Activated naive CD8-positive, alpha-beta T cell treated with anti-CD3 and anti-CD28 coated beads, Interleukin-2, amount 50 U/mL, for 24 hours (primary cell): ENCODE data around the gene ZBTB17.
A peak's percentile ranks its signal among the peaks of the same experiment; 100 is the strongest.

ENCODE experiments used
- ATAC-seq: fragments of 150-1000 bp; cut with Tn5 transposase; one replicate; pipeline ENCODE4 v1.10.0; 2021
- DNase-seq: peaks from one replicate; pipeline ENCODE4 v3.0.0; 2021
- H3K27ac Mint-ChIP-seq: one replicate; pipeline ENCODE4 v1.8.0; 2021; ENCODE audit warnings: mild to moderate bottlenecking, mixed read lengths
- H3K27me3 Mint-ChIP-seq: one replicate; pipeline ENCODE4 v1.8.0; 2021; ENCODE audit warnings: mixed read lengths
- H3K36me3 Mint-ChIP-seq: one replicate; pipeline ENCODE4 v1.8.0; 2021; ENCODE audit warnings: low read depth, mixed read lengths
- H3K4me1 Mint-ChIP-seq: one replicate; pipeline ENCODE4 v1.8.0; 2021; ENCODE audit warnings: mixed read lengths
- H3K4me3 Mint-ChIP-seq: one replicate; pipeline ENCODE4 v1.8.0; 2021; ENCODE audit warnings: mild to moderate bottlenecking, moderate library complexity, mixed read lengths
- H3K9me3 Mint-ChIP-seq: one replicate; pipeline ENCODE4 v1.8.0; 2021; ENCODE audit warnings: mixed read lengths

ZBTB17 gene

DNA sequence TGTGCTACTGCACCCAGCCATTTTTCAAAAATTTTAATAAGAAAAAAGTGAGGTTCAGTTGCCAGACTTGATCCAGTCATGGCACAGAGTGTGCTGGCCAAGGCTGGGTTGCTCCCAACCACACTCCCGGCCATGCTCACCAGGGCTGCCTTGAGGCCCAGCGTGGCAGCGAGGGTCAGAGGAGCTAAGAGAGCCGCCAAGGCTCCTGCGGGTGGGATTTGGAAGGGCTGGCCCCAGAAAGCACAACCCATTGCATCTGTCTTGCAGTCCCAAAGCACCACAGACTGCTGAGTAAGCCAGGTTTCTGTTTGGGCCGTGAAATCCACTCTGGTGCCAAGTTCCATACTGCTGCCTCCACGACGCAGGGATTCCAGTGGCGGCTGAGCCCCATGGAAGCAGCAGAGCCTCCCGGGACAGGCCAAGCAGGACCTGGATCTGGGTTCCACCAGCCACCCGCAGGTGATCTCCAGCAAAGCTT lies 22.6 kb downstream of the ZBTB17 start:
- Mint-ChIP-seq H3K36me3 (peaks cover 39% of the 10 kb centered on the region), H3K27me3 (no peaks in the 10 kb centered on the region), H3K27ac (peak overlapping the region; percentile 79), H3K4me1 (peaks cover 96% of the 10 kb centered on the region), H3K4me3 (peak overlapping the region; percentile 29), H3K9me3 (no peaks in the 10 kb centered on the region)
- DNase-seq (no peak), ATAC-seq (no peak)

DNA sequence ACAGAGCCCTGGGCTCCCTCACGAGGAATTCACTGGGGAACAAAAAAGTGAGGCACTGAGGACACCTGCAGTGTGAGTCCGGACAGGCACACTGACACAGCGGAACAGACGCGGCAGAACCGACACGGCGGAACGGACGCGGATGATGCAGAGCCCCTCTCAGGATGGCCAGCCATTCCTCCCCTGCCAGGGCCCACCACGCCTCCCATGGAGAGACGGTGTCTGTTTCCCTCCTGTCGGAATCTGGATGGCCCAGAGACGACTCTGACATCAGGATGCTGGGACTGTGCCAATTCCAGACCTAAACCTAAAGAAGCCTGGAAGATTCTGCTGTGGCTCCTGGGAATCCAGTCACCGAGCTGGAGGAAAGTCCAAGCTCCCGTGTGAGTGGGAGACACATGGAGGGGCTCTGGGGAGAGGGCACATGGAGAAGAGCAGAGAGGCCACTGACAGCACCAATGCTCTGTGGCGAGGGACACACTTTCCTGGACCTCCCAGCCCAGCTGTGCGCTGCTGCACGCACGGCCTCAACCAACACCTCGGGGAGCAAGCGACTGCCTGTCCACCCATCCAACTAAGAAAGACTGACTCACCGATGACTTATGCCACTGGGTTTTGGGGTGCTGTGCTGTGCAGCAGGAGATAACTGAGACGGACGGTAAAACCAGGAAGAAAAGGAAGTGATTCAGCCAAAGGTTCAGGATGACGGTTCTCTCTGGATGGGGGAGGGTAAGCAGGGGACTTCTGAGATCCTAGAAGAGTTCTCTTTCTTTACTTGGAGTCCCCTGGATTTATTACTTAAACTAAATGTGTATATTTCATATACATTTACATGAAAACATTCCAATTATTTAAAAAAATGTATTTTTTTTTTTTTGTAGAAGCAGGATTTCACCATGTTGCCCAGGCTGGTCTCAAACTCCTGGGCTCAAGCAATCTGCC lies 23.3 kb downstream of the ZBTB17 start:
- Mint-ChIP-seq H3K27me3 (no peaks in the 10 kb centered on the region), H3K4me1 (peaks cover 96% of the 10 kb centered on the region), H3K9me3 (no peaks in the 10 kb centered on the region), H3K27ac (peak overlapping the region; percentile 100), H3K36me3 (peaks cover 43% of the 10 kb centered on the region), H3K4me3 (peak overlapping the region; percentile 78)
- DNase-seq, result peak; percentile 61
- ATAC-seq, result peak; percentile 8

DNA sequence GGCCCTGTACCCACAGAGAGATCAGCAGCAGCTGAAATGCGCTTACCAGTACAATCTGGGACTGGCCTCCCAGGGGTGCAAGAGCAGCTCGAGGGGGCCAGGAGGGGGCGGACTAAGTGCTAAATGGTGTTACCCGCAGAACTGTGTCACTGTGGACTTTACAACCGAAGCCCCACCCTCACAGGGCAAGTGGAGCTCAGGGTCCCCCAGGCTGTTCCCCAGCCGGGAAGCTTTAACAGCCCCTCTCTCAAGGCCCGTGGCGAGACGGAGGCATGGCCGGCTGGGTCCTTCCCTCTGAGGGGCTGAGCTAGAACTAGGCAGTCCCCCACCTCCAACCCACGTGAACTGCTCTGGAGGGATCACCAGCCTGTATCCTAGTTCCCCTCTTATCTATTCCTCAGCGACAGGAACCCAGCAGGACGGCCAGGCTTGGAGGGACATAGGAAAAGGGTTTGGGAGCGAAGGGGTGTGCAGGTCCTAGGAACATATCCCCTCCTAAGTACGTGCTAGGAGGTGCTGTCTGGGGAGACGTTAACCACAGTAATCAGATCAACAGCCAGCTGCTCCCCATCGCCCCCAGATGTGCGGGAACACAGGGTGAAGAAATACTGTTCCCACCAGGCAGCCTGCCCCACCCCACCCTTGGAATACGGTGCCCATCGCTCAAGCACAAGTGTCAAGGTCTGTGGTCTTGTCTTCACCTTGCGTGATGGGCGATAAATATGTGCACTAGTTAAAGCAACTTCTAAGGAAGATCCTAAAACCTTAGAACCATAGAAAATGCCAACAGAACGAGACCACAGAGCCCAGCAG lies 24.4 kb downstream of the ZBTB17 start:
- Mint-ChIP-seq H3K27me3 (no peaks in the 10 kb centered on the region), H3K4me1 (peaks cover 94% of the 10 kb centered on the region), H3K9me3 (no peaks in the 10 kb centered on the region), H3K4me3 (peak overlapping the region; percentile 78), H3K27ac (peak overlapping the region; percentile 100), H3K36me3 (peaks cover 43% of the 10 kb centered on the region)
- DNase-seq, result peak; percentile 73
- peak; percentile 24 for ATAC-seq

DNA sequence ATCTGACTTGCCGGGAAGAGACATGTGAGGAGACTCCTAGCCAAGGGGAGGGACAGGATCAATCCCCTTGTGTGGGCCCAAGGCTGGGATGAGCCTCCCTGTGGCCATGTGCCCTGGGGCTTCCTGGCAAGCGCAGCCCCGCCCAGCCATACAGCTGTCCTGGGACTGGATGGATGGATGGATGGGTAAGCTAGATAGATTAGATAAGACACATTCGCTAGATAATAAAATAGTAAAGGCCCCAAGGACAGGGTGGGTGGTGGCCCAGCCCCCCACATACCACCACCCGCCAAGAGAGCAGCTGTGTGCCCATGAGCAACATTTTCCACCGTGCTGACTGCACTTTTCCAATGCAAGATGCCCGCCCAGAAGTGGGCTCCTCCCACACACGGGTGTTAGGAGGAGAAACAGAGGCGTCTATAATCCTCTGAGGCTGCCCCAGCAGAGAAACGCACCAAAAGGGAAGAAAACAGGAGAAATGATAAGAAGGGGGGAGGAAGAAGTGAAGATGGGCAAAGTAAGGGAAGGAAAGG lies 25.1 kb downstream of the ZBTB17 start:
- H3K27me3 Mint-ChIP-seq, result no peaks in the 10 kb centered on the region
- peaks cover 90% of the 10 kb centered on the region for H3K4me1 Mint-ChIP-seq
- no peaks in the 10 kb centered on the region for H3K9me3 Mint-ChIP-seq
- peak overlapping the region; percentile 100 for H3K27ac Mint-ChIP-seq
- H3K4me3 Mint-ChIP-seq, result peak overlapping the region; percentile 78
- ATAC-seq (peak; percentile 12), DNase-seq (peak; percentile 88)
- H3K36me3 Mint-ChIP-seq, result peaks cover 46% of the 10 kb centered on the region

- Mint-ChIP-seq H3K4me3 (peak overlapping the region; percentile 78), H3K36me3 (peaks cover 45% of the 10 kb centered on the region), H3K4me1 (peaks cover 85% of the 10 kb centered on the region), H3K27me3 (no peaks in the 10 kb centered on the region), H3K9me3 (no peaks in the 10 kb centered on the region), H3K27ac (peak overlapping the region; percentile 100)
- DNase-seq (peak; percentile 80), ATAC-seq (peak; percentile 37)
These were observed 25.6 kb downstream of the ZBTB17 start for GRCh38 chr1:15950302-15950701.

DNA sequence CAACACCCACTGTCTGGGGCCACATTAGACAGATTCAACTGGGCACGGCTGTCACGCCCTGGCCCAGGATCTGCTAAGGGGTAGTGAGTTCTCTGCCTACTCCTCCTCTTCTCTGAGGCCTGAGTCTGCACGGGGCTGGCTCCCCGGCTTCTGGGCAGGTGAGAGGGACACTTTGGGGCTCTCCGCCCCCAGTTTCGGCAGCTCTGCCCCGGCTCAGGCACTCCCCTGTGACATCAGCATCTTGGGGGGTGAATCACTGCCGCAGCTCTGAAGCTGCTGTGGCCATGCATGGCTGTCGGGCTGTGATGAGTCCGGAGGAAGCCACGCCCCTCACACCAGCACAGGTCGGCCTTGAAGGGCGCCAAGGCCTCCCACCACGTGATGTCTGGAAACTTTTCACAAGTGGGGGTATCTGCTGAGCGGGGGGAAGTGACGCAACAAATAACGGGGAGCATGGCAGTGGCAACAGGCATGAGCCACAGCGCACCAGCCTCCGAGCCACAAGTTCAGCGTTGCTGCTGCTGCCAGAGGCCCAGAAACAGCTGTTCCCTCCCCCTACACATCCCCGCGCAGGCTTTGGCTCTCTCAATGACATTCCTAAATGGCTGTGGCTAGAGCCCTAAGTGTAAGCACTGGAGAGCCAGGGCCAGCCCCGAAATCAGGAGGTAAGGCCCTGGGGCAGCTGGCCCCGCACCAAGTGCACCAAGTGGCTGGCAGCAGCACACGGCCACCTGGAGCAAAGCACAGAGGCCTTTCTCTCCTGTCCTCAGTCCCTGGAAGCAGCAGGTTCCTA lies 26.3 kb downstream of the ZBTB17 start:
- peak overlapping the region; percentile 78 for H3K4me3 Mint-ChIP-seq
- peak overlapping the region; percentile 100 for H3K27ac Mint-ChIP-seq
- peaks cover 81% of the 10 kb centered on the region for H3K4me1 Mint-ChIP-seq
- peaks cover 41% of the 10 kb centered on the region for H3K36me3 Mint-ChIP-seq
- DNase-seq (peak; percentile 91), ATAC-seq (peak; percentile 78)
- H3K27me3 Mint-ChIP-seq, result no peaks in the 10 kb centered on the region
- H3K9me3 Mint-ChIP-seq, result no peaks in the 10 kb centered on the region

- H3K36me3 Mint-ChIP-seq, result peaks cover 35% of the 10 kb centered on the region
- H3K27me3 Mint-ChIP-seq, result no peaks in the 10 kb centered on the region
- ATAC-seq (peak; percentile 4), DNase-seq (peak; percentile 56)
- H3K9me3 Mint-ChIP-seq, result no peaks in the 10 kb centered on the region
- H3K4me1 Mint-ChIP-seq, result peaks cover 73% of the 10 kb centered on the region
- peak overlapping the region; percentile 78 for H3K4me3 Mint-ChIP-seq
- H3K27ac Mint-ChIP-seq, result peak overlapping the region; percentile 100
These were observed 27.1 kb downstream of the ZBTB17 start for GRCh38 chr1:15948595-15949452.

DNA sequence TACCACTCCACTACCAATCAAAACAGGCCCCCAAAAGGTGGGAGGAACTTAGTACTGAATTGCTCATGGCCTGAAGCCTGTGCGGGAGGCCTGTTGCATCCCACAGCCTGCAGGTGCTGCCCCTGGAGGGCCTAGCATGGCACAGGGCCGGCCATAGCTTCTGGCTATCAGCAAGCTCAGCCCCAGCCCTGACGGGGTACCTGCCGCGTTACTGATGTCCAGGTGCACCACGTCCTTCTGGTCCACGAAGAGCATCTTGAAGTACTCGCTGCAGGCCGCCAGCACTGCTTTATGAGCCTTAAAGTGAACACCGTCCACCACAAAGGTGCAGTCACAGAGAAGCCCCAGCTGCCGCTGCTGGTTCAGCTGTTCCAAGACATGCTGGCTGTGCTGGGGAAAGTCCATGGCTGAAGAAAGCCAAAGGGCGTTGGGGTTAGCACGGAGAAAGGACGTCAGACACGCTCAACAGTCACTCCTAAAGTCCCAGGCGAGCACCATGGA lies 27.8 kb downstream of the ZBTB17 start:
- H3K9me3 Mint-ChIP-seq, result no peaks in the 10 kb centered on the region
- H3K27ac Mint-ChIP-seq, result peak overlapping the region; percentile 100
- H3K4me3 Mint-ChIP-seq, result peak overlapping the region; percentile 78
- no peaks in the 10 kb centered on the region for H3K27me3 Mint-ChIP-seq
- no peak for DNase-seq
- peaks cover 31% of the 10 kb centered on the region for H3K36me3 Mint-ChIP-seq
- peaks cover 66% of the 10 kb centered on the region for H3K4me1 Mint-ChIP-seq
- no peak for ATAC-seq

- H3K27me3 Mint-ChIP-seq, result no peaks in the 10 kb centered on the region
- peak overlapping the region; percentile 100 for H3K27ac Mint-ChIP-seq
- H3K36me3 Mint-ChIP-seq, result peaks cover 28% of the 10 kb centered on the region
These were observed 28.4 kb downstream of the ZBTB17 start for GRCh38 chr1:15947382-15948090.

GRCh38 chr1:15946571-15947381 lies 29.1 kb downstream of the ZBTB17 start:
- no peak for ATAC-seq
- H3K4me3 Mint-ChIP-seq, result no peak overlapping the region
- H3K9me3 Mint-ChIP-seq, result no peaks in the 10 kb centered on the region
- H3K27me3 Mint-ChIP-seq, result no peaks in the 10 kb centered on the region
- peak overlapping the region; percentile 100 for H3K27ac Mint-ChIP-seq
- H3K4me1 Mint-ChIP-seq, result peaks cover 54% of the 10 kb centered on the region
- no peak for DNase-seq
- peaks cover 29% of the 10 kb centered on the region for H3K36me3 Mint-ChIP-seq

More at GRCh38 chr1:15947382-15948090, 28.4 kb downstream of the ZBTB17 start:
- H3K9me3 Mint-ChIP-seq, result no peaks in the 10 kb centered on the region
- peaks cover 62% of the 10 kb centered on the region for H3K4me1 Mint-ChIP-seq
- ATAC-seq, result no peak
- peak overlapping the region; percentile 78 for H3K4me3 Mint-ChIP-seq
- no peak for DNase-seq

DNA sequence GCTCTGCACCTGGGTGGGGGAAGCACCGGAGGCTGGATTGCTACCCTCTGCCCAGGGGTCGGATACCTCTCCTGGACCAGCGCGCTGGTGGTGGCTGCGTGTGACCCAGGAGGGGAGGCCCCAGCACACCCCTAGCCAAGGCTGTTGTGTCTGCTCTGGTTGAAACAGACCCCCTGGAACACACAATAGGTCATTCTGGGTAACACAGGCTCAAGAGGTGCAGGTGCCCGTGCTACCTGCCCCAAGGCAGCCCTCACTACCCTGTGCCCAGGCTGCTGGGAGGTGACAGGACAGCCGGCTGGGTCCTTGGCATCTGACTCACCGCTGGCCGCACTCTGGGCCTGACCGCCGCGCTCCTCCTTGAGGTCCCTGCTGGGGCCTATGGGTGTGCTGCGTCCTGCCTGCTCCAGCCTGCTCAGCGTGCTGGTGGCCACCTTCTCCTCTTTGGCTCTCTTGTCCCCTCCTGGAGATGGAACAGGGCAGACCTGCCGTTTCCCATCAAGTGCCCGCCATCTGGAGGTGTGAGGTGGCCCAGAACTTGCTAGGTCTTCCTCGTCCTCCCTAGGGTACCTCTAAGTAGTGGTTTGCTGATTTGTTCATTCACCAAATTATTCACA lies 30.0 kb downstream of the ZBTB17 start:
- H3K27me3 Mint-ChIP-seq, result no peaks in the 10 kb centered on the region
- ATAC-seq, result no peak
- H3K4me1 Mint-ChIP-seq, result peaks cover 46% of the 10 kb centered on the region
- H3K27ac Mint-ChIP-seq, result peak overlapping the region; percentile 74
- H3K36me3 Mint-ChIP-seq, result peaks cover 27% of the 10 kb centered on the region
- no peak overlapping the region for H3K4me3 Mint-ChIP-seq
- H3K9me3 Mint-ChIP-seq, result no peaks in the 10 kb centered on the region
- DNase-seq, result no peak
